WERI-Rb-1 (cell line): ENCODE data around the gene SH3BP4.

ENCODE experiments used
- DNase-seq: peaks from one replicate; pipeline ENCODE4 v3.0.0-alpha.2; 2020
- H3K27ac ChIP-seq: fragments of 250-450 bp; sonication (Bioruptor Pico); 2 replicates; pipeline ENCODE4 v1.5.1; 2020; ENCODE audit warnings: mild to moderate bottlenecking, moderate library complexity
- H3K27me3 ChIP-seq: fragments of 250-450 bp; sonication (Bioruptor Pico); 2 replicates; pipeline ENCODE4 v1.5.1; 2021; ENCODE audit warnings: mild to moderate bottlenecking, low read depth, moderate library complexity; ENCODE audit not compliant: insufficient read depth, severe bottlenecking
- H3K36me3 ChIP-seq: fragments of 250-450 bp; sonication (Bioruptor Pico); 2 replicates; pipeline ENCODE4 v1.5.1; 2020; ENCODE audit warnings: mild to moderate bottlenecking, moderate library complexity
- H3K4me3 ChIP-seq: 2 replicates; pipeline ENCODE4 v1.5.1; 2011; ENCODE audit warnings: low read depth, mild to moderate bottlenecking, control low read depth, low read length
- H3K9me3 ChIP-seq: fragments of 250-450 bp; sonication (Bioruptor Pico); 2 replicates; pipeline ENCODE4 v1.5.1; 2021; ENCODE audit warnings: mild to moderate bottlenecking, moderate library complexity; ENCODE audit not compliant: severe bottlenecking
- CTCF ChIP-seq: IDR thresholded peaks from 2 replicates; pipeline ENCODE4 v1.5.1; 2011; ENCODE audit warnings: low read depth, mild to moderate bottlenecking, control low read depth, inconsistent platforms, low read length

SH3BP4 gene

DNA sequence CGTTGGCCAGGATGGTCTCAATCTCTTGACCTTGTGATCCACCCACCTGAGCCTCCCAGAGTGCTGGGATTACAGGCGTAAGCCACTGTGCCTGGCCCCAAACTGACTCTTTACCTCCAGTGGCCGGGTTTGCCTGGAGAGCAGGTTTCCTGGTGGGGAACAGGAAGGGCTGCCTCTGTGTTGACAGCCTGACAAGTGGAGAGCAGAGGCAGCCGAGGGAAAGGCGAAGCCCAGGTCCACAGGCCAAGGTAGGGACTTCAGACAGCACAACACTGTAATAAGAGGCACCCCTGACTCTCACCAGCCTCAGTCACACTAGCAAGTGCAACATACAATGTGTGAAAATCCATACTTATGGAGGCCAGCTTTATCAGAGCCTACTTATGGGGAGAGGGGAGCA lies 16.5 kb upstream of the SH3BP4 start:
- TF ChIP-seq CTCF, result no peak
- Histone ChIP-seq H3K27me3 (no peaks in the 10 kb centered on the region), H3K27ac (no peak overlapping the region), H3K9me3 (no peaks in the 10 kb centered on the region), H3K36me3 (no peaks in the 10 kb centered on the region), H3K4me3 (no peak overlapping the region)
- DNase-seq, result no peak

- no peak for TF ChIP-seq CTCF
- Histone ChIP-seq H3K36me3 (no peaks in the 10 kb centered on the region), H3K27ac (no peak overlapping the region), H3K27me3 (no peaks in the 10 kb centered on the region), H3K9me3 (no peaks in the 10 kb centered on the region), H3K4me3 (no peak overlapping the region)
- no peak for DNase-seq
Measured at GRCh38 chr2:234939576-234939975, 12.2 kb upstream of the SH3BP4 start.

GRCh38 chr2:234939996-234940395 lies 11.8 kb upstream of the SH3BP4 start:
- Histone ChIP-seq H3K4me3 (no peak overlapping the region), H3K27ac (no peak overlapping the region), H3K27me3 (no peaks in the 10 kb centered on the region), H3K36me3 (no peaks in the 10 kb centered on the region), H3K9me3 (no peaks in the 10 kb centered on the region)
- DNase-seq, result no peak
- TF ChIP-seq CTCF, result no peak

DNA sequence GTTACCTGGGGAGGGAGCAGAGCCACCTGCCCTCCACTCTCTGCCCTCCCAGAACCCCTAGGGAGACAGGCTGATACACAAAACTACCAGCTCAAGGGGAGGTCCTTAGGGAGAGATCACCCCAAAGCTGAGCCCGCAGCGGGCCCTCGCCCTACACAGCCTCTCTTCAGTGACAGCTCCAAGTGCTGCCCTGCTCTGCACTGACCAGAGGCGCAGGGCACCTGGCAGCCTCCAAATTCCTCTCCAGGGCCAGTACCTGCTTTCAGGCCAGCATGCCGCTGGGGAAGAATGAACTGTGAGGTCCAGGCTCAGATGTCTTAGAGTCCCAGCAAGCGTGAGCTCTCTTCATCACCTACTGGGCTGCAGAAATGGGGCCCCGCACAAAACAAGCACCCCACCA lies 11.3 kb upstream of the SH3BP4 start:
- TF ChIP-seq CTCF, result no peak

DNA sequence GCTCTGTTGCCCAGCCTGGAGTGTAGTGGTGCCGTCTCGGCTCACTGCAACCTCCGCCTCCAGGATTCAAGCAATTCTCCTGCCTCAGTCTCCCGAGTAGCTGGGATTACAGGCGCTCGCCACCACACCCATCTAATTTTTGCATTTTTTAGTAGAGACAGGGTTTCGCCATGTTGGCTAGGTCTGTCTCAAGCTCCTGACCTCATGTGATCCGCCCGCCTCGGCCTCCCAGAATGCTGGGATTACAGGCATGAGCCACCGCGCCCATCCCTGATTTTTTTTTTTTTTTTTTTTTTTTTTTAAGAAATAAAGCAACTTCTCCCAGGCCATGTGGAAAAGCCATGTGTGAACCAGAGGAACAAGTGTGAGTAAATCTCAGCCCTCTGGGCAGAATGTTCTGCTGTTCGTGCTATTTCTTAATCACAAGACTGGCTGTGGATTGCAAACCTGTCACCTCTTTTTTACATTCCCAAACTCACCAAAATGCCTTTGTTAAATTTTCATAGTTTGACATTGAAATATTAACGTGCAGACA lies 6.4 kb upstream of the SH3BP4 start:
- no peaks in the 10 kb centered on the region for H3K36me3 ChIP-seq
- no peak overlapping the region for H3K27ac ChIP-seq
- H3K27me3 ChIP-seq, result no peaks in the 10 kb centered on the region
- no peak for DNase-seq
- no peaks in the 10 kb centered on the region for H3K9me3 ChIP-seq
- H3K4me3 ChIP-seq, result no peak overlapping the region
- TF ChIP-seq CTCF, result no peak

More for the DNA sequence above, 11.3 kb upstream of the SH3BP4 start:
- no peak overlapping the region for H3K4me3 ChIP-seq
- no peaks in the 10 kb centered on the region for H3K36me3 ChIP-seq
- no peaks in the 10 kb centered on the region for H3K9me3 ChIP-seq
- H3K27me3 ChIP-seq, result no peaks in the 10 kb centered on the region
- no peak overlapping the region for H3K27ac ChIP-seq
- no peak for DNase-seq

DNA sequence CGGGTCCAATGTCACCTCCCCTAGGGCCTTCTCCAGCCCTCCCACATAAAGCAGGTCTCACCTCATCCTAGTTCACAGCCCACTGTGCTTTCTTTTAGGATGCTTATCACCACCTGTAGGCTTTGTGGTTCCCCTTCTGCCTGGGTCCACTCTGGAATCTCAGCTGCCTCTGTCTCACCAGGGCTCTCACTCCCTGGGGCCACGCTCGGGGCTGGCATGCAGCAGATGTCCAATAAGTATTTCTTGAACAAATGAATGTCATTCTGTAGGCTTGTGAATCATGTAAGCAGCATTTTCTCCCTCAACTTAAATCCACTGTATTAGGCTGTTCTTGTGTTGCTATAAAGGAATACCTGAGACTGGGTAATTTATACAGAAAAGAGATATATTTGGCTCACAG lies 4.3 kb upstream of the SH3BP4 start:
- Histone ChIP-seq H3K36me3 (peaks cover 2% of the 10 kb centered on the region), H3K9me3 (peaks cover 5% of the 10 kb centered on the region), H3K27me3 (no peaks in the 10 kb centered on the region), H3K27ac (no peak overlapping the region), H3K4me3 (no peak overlapping the region)
- TF ChIP-seq CTCF, result no peak
- no peak for DNase-seq
